Body of pancreas (tissue), 4 donors: ENCODE measurements around the gene LMTK2.

Source experiments
- POLR2A ChIP-seq, 3 donors: fragments of 450-650 bp; IDR thresholded peaks; one replicate each; pipeline ENCODE4 v1.6.1; 2016; ENCODE audit warnings: antibody characterized with exemption in 3 of 3, mild to moderate bottlenecking in 2 of 3
- TF ChIP-seq, protein P1 (sequence below), 7 experiments: fragments of 450-650 bp in 4 of 7; fragments of 200-600 bp in 3 of 7; sonication (generic) in 3 of 7; IDR thresholded peaks; one replicate each; pipeline ENCODE4 v1.5.1; 2016 to 2019; ENCODE audit warnings: antibody characterized with exemption in 7 of 7

DNA sequence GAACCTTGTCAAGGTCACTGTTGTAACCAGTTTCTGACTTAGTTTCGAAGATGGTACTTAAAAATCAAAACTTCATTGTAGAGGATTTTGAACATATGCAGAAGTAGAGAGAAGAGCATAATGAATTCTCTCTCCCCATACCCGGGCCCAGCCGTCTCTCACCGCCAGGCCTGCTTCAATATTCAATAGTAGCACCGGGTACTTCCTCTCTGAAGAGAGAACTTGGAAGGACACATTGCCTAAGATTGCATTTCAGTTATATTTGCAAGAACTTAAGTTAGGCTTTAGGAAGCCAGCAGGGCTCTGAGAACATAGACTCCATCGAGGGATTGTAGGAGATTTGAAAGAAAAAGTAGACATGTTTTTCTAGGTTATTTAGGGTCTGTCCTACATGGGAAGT lies 19.1 kb downstream of the LMTK2 start:
- TF ChIP-seq, protein P1, sequence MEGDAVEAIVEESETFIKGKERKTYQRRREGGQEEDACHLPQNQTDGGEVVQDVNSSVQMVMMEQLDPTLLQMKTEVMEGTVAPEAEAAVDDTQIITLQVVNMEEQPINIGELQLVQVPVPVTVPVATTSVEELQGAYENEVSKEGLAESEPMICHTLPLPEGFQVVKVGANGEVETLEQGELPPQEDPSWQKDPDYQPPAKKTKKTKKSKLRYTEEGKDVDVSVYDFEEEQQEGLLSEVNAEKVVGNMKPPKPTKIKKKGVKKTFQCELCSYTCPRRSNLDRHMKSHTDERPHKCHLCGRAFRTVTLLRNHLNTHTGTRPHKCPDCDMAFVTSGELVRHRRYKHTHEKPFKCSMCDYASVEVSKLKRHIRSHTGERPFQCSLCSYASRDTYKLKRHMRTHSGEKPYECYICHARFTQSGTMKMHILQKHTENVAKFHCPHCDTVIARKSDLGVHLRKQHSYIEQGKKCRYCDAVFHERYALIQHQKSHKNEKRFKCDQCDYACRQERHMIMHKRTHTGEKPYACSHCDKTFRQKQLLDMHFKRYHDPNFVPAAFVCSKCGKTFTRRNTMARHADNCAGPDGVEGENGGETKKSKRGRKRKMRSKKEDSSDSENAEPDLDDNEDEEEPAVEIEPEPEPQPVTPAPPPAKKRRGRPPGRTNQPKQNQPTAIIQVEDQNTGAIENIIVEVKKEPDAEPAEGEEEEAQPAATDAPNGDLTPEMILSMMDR (IDR thresholded peaks at IDR 0.05), result no peak
- TF ChIP-seq POLR2A (IDR thresholded peaks at IDR 0.05), result no peak
